ENCODE results near the gene ABCA2.

- TF ChIP-seq POLR2A (IDR thresholded peaks at IDR 0.05) (no peak), POLR2AphosphoS5 (IDR thresholded peaks at IDR 0.05) (no peak)
Measured at GRCh38 chr9:136958898-136959850, 68.9 kb downstream of the ABCA2 start.

Data from breast epithelium (tissue), 3 donors.